HFF-Myc (cell line): Measurements from ENCODE around the gene ICE1.
"Not testable (repeated sequence)": the region's sequence is repeated elsewhere in the genome, so short reads cannot be mapped to it uniquely, and the experiment has no call there.

Source experiments
- DNase-seq: peaks from one replicate; pipeline ENCODE4 v3.0.0-alpha.2; 2011; ENCODE audit warnings: low read depth; ENCODE audit errors: extremely low read depth
- H3K4me3 ChIP-seq: replicated peaks from 2 replicates; pipeline ENCODE4 v1.5.1; 2011; ENCODE audit warnings: low read depth, mild to moderate bottlenecking, control low read depth, low read length
- CTCF ChIP-seq: IDR thresholded peaks from 2 replicates; pipeline ENCODE4 v1.5.1; 2012; ENCODE audit warnings: mild to moderate bottlenecking, low read depth, low read length, control low read depth; ENCODE audit errors: missing control alignments

The ICE1 gene

GRCh38 chr5:5487585-5488360 is 65.3 kb downstream of the ICE1 start:
- no peak for TF ChIP-seq CTCF
- DNase-seq: no peak

DNA sequence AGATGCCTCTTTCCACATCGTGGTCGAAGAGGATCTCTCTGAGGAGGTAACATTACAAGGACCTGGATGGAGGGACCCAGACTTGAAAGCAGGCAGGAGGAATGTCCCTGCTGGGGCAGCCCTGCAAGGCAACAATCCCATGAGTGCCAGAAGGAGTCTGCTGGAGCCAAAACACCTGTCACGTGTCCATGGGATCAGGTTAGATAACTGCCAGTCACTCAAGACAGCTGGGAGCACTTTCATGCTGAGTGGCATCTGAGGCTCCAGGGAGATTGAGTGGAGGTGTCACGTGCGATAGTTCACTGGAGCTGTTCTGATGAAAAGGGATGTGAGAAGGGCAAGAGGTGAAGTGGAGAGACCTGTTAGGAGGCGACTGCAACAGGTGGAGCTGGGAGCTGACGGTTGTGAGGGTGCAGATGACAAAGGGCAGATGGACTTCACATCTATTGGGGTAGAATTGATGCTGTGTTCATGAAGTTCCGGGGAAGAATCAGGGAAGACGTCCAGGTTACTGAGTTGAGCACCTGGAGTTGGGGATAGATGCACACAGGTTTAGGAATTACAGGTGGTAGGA is 68.4 kb downstream of the ICE1 start:
- no peak for TF ChIP-seq CTCF

More at GRCh38 chr5:5487585-5488360, 65.3 kb downstream of the ICE1 start:
- no peak overlapping the region for H3K4me3 ChIP-seq

DNA sequence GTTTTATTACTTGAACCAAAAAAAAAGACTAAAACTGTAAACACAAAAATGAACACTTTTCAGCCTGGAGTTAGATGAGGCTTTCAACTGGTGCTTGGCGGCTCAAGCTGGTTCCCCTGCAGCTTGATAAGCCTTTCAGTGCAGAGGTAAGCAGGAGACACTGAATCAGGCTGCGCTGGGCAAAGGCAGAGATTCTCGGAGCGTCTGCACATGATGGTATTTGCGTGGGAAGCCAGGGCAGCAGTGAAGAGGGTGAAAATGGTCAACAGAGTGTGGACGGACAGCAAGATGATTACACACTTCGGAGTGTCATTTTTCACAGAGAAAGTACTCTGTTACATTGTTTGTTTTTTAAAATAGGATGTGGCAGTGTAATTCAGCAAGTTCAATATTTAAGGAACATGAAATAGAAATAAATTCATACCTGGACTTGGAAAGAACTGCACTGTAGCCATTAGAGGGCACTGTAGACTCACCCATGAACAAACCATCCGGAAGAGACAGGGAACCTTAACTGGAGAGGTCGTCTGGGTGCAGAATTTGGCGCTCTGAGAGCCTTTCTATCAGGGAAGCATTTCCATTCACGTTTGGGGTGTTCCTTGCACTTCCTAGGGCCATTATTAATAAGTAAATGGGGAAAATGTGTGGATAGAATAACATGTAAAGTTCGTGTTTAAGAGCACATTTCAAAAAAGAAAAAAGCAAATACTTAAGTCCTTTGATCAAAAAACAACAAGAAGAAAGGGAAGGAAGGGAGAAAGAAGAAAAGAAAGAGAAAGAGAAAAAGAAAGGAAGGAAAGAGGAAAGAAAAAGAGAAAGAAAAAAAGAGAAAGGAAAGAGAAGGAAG is 69.8 kb downstream of the ICE1 start:
- TF ChIP-seq CTCF: peak; percentile 62
- no peak overlapping the region for H3K4me3 ChIP-seq
- peak; percentile 29 for DNase-seq

More for the DNA sequence above, 68.4 kb downstream of the ICE1 start:
- no peak for DNase-seq
- no peak overlapping the region for H3K4me3 ChIP-seq

DNA sequence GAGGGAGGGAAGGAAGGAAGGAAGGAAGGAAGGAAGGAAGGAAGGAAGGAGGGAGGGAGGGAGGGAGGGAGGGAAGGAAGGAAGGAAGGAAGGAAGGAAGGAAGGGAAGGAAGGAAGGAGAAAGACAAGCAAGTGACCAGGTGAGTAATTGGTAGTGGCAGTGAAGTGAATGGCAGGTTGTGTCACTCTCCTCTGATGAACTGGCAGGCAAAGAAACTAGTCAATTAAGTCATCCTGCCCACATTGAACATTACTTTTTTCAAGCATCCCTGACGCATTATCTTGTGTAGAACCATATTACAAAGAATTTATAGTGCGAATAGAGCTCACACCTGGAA is 70.4 kb downstream of the ICE1 start:
- DNase-seq, H3K4me3 ChIP-seq: not testable (repeated sequence)

DNA sequence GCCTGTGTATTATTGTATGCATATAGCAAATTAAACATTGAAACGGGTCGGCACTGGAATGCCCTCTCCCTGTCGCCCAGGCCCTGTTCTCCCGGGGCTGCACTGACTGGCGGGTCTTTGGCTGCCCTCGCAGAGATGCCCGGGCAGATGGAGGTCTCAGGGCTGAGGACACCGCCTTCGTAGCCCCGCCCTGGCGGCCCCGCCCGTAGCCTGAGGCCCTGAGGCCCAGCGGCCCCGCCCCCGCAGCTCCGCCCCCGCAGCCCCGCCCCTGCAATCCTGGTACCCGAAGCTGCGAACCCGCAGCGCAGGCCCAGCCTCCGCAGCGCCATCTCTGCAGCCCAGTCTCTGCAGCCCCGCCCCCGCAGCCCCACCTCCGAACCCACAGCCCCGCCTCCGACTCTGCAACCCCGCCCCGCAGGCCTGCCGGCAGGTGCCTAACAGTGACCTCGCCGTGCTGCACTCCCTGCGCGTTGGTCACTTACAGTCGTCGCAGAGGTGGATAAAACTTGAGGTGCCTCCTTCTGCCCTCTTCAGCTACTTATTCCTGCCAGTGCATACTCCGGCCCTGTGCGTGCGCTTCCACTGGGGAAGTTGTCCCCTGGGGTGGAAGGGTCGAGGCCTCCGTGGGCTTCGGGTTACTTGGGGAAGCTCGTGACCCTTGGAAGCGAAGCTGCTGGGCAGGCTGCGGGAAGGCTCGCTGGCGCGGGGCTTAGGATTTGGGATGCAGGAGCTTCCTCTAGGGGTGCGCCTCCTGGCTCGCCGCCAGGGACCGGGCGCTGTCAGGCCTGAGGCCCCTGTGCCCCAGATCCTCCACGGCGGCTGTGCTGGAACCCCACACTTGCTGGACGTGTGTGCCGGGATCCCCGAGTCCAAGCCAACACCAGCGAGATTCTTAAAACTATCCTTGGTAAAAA is 72.3 kb downstream of the ICE1 start:
- no peak for DNase-seq
- no peak for TF ChIP-seq CTCF
- H3K4me3 ChIP-seq: no peak overlapping the region

DNA sequence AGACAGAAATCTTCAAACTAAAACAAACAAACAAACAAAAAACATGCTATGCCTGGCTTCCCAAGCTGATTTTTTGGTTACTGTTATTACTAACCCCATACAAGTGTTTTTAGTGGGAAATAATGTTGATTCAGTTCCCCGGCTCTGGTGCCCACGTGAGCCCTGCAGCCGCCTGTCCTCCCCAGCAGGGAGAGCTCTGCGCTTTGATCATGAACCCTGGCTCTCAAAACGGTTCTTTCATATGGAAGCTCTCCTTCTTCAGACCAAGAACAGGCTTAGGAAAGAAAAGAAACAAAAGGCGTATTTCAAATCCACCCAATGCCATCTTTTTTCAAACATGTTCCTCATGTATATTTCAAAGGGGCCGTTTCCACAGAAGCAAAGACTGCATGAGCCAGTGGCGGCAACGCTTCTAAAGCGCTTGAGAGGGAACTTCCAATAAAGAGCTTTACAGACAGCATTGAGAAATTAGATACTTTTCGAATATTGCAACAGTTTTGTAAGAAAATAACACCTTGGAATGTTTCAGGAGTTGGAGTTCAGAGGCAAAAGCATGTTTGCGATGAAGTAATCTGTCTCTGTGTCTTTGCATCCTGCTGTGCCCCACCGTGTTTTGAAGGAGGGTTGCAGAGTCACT is 74.8 kb downstream of the ICE1 start:
- no peak overlapping the region for H3K4me3 ChIP-seq
- peak; percentile 14 for DNase-seq
- peak; percentile 72 for TF ChIP-seq CTCF
